Spleen (tissue), 11 donors: ENCODE measurements around the gene METTL21C. TPM values are rescaled to one million over a fixed set of nuclear protein-coding genes. Genes with fewer than 3 reads are reported as not detected.

Experiments
- DNase-seq: peaks from one replicate; pipeline ENCODE4 v3.0.0-alpha.2; 2020
- H3K27ac ChIP-seq, 8 donors: fragments of 200-600 bp; sonication (generic) in 7 of 8; 1 replicate in 4 of 8; 2 replicates in 4 of 8; pipeline versions ENCODE4 v1.5.0 to v1.8.0; 2016 to 2021; ENCODE audit warnings: inconsistent platforms in 4 of 8, mild to moderate bottlenecking in 4 of 8, moderate library complexity in 1 of 8
- H3K27me3 ChIP-seq, 7 donors: fragments of 200-600 bp; sonication (generic) in 6 of 7; replicated peaks in 1 of 7; 1 replicate in 4 of 7; 2 replicates in 3 of 7; pipeline versions ENCODE4 v1.5.0 to v1.8.0; 2016 to 2021; ENCODE audit warnings: inconsistent platforms in 3 of 7, mild to moderate bottlenecking in 1 of 7
- H3K36me3 ChIP-seq, 6 donors: fragments of 200-600 bp; sonication (generic) in 5 of 6; 1 replicate in 4 of 6; 2 replicates in 2 of 6; pipeline versions ENCODE4 v1.5.0 to v1.8.0; 2016 to 2021; ENCODE audit warnings: inconsistent platforms in 2 of 6
- H3K4me1 ChIP-seq, 6 donors: fragments of 200-600 bp; sonication (generic) in 5 of 6; 1 replicate in 3 of 6; 2 replicates in 3 of 6; pipeline versions ENCODE4 v1.5.0 to v1.8.0; 2016 to 2021; ENCODE audit warnings: inconsistent platforms in 3 of 6
- H3K4me3 ChIP-seq, 8 donors: fragments of 200-600 bp; sonication (generic) in 7 of 8; 1 replicate in 4 of 8; 2 replicates in 4 of 8; pipeline versions ENCODE4 v1.5.0 to v1.8.0; 2016 to 2021; ENCODE audit warnings: inconsistent platforms in 4 of 8, mild to moderate bottlenecking in 4 of 8, moderate library complexity in 2 of 8
- H3K9me3 ChIP-seq, 8 donors: fragments of 200-600 bp; sonication (generic) in 7 of 8; 1 replicate in 4 of 8; 2 replicates in 4 of 8; pipeline versions ENCODE4 v1.5.0 to v1.8.0; 2016 to 2021; ENCODE audit warnings: inconsistent platforms in 4 of 8
- CTCF ChIP-seq, 11 experiments: fragments of 200-600 bp in 7 of 11; fragments of 450-650 bp in 4 of 11; sonication (generic) in 4 of 11; IDR thresholded peaks in 8 of 11; conservative IDR thresholded peaks in 3 of 11; 1 replicate in 7 of 11; 2 replicates in 4 of 11; pipeline versions ENCODE4 v1.4.0 to v1.8.0; 2016 to 2021; ENCODE audit warnings: antibody characterized with exemption in 11 of 11, inconsistent platforms in 4 of 11, mild to moderate bottlenecking in 1 of 11
- POLR2A ChIP-seq, 3 donors: fragments of 450-650 bp; IDR thresholded peaks; one replicate each; pipeline ENCODE4 v1.5.1; 2017; ENCODE audit warnings: antibody characterized with exemption in 3 of 3, mild to moderate bottlenecking in 1 of 3
- POLR2AphosphoS5 ChIP-seq, 3 donors: sonication (generic); formaldehyde crosslinking; IDR thresholded peaks; one replicate each; pipeline ENCODE4 v1.5.1; 2017; ENCODE audit warnings: antibody characterized with exemption in 3 of 3
- WGBS, 5 donors: extraction: QIAGEN DNeasy Blood & Tissue Kit in 3 of 5; methylation state at CpG; one replicate each; pipeline versions ENCODE4 v1.1.5 to v1.1.7; 2013 to 2018; 5-methylcytosine and 5-hydroxymethylcytosine counted together
- intact Hi-C: fragments of 100-400 bp; cut with DNase I; formaldehyde crosslinking; loops from one replicate; pipeline ENCODE4 v1.15.0; 2023; ENCODE audit warnings: low total_unique reads
- polyA plus RNA-seq, 3 donors: library from polyadenylated mRNA; stranded (reverse); fragments of 200-250 nt; gene quantifications; one replicate each; pipeline ENCODE4 v1.2.1, GENCODE V29; 2013
- total RNA-seq, 7 donors: library from RNA; depleted of rRNA in 3 of 7; stranded (reverse); fragments of >200 nt in 3 of 7; fragmentation: NEBNext Ultra II Directional in 4 of 7; extraction: Animal tissue kit (Norgen Biotek cat#: 25700) in 4 of 7; gene quantifications; one replicate each; pipeline versions ENCODE4 v1.1.0 to v1.2.1, GENCODE V29; 2016 to 2021
- donor health status: healthy with polysubstance abuse.
- donor health status: DM: no; HTN: no; CAD: no; lungs with moderate emphysema.
- donor health status: DM: no; HTN: no; CAD: no.
- donor health status: Bipolar disorder and iron deficiency.
- donor health status: healthy.
- donor health status: DM: no; HTN: no; CAD: no.
- donor health status: DM: yes; HTN: yes; CAD: no.

METTL21C gene
- total and polyA plus RNA-seq, 10 donors: not detected

GRCh38 chr13:102642029-102642428, 52.8 kb downstream of the METTL21C start:
- H3K4me1 ChIP-seq: peaks cover 0 to 9% (median 0%) of the 10 kb centered on the region in 6 donors
- intact Hi-C loops: loop anchor here (10.0 kb wide), 1 partner anchor 47 kb away; the partner anchor contains the start of gene TPP2
- WGBS, 5 donors: 49 to 98% (median 73%) methylated on average over 4 of the region's 4 CpGs
- H3K4me3 ChIP-seq: no peak overlapping the region
- H3K9me3 ChIP-seq: no peaks in the 10 kb centered on the region
- H3K36me3 ChIP-seq: peaks cover 0 to 100% (median 73%) of the 10 kb centered on the region in 6 donors
- H3K27me3 ChIP-seq: no peaks in the 10 kb centered on the region
- no peak overlapping the region for H3K27ac ChIP-seq
- DNase-seq: no peak
- TF ChIP-seq POLR2A (IDR thresholded peaks at IDR 0.05): no peak
- no peak for TF ChIP-seq CTCF (IDR thresholded peaks at IDR 0.05 in 8 of 11, conservative IDR thresholded peaks at IDR 0.05 in 3 of 11)
- TF ChIP-seq POLR2AphosphoS5 (IDR thresholded peaks at IDR 0.05): no peak

- WGBS, 5 donors: 70 to 83% (median 77%) methylated on average over 3 of the region's 3 CpGs
- H3K36me3 ChIP-seq: peaks cover 3 to 100% (median 76%) of the 10 kb centered on the region in 6 donors
- intact Hi-C loops: no loop called here
- no peak for TF ChIP-seq POLR2AphosphoS5 (IDR thresholded peaks at IDR 0.05)
- TF ChIP-seq CTCF (IDR thresholded peaks at IDR 0.05 in 8 of 11, conservative IDR thresholded peaks at IDR 0.05 in 3 of 11): no peak
- no peak for TF ChIP-seq POLR2A (IDR thresholded peaks at IDR 0.05)
- DNase-seq: no peak
- no peaks in the 10 kb centered on the region for H3K9me3 ChIP-seq
- H3K4me1 ChIP-seq: peaks cover 0 to 9% (median 0%) of the 10 kb centered on the region in 6 donors
- H3K27me3 ChIP-seq: no peaks in the 10 kb centered on the region
- no peak overlapping the region for H3K4me3 ChIP-seq
- no peak overlapping the region for H3K27ac ChIP-seq
Measured at GRCh38 chr13:102638741-102639140, 56.1 kb downstream of the METTL21C start.

Other genes starting within 250 kb of the METTL21C start
- gene TPP2, start 98.1 kb downstream of the METTL21C start, total RNA-seq: 10 to 100 TPM; 47.3 to 95.5 (median 58.2) TPM
- 10 to 100 TPM; 19.5 to 25.4 (median 22.2) TPM for gene TPP2, start 98.1 kb downstream of the METTL21C start, polyA plus RNA-seq
- gene TEX30, start 78.7 kb upstream of the METTL21C start, total RNA-seq: 10 to 100 TPM in 2 of 7 donors, 1 to 10 TPM in 5; 4.4 to 10.9 (median 5.6) TPM
- 10 to 100 TPM in 2 of 3 donors, 1 to 10 TPM in 1; 9.2 to 11.2 (median 10.7) TPM for gene TEX30, start 78.7 kb upstream of the METTL21C start, polyA plus RNA-seq
- gene POGLUT2, start 103.9 kb upstream of the METTL21C start, total RNA-seq: 1 to 10 TPM; 2.8 to 5.5 (median 4.5) TPM
- gene POGLUT2, start 103.9 kb upstream of the METTL21C start, polyA plus RNA-seq: 1 to 10 TPM in 2 of 3 donors, under 1 TPM in 1; 0.89 to 1.7 (median 1.3) TPM
- 10 to 100 TPM in 6 of 7 donors, 1 to 10 TPM in 1; 9.7 to 30.4 (median 18.8) TPM for gene BIVM, start 104.1 kb upstream of the METTL21C start, total RNA-seq
- 10 to 100 TPM in 1 of 3 donors, 1 to 10 TPM in 2; 6.0 to 10.6 (median 8.4) TPM for gene BIVM, start 104.1 kb upstream of the METTL21C start, polyA plus RNA-seq
- 100 to 1,000 TPM in 2 of 7 donors, 10 to 100 TPM in 5; 55.1 to 101 (median 76.6) TPM for gene ERCC5, start 151.0 kb upstream of the METTL21C start, total RNA-seq
- 100 to 1,000 TPM in 1 of 3 donors, 10 to 100 TPM in 2; 58.0 to 123 (median 64.7) TPM for gene ERCC5, start 151.0 kb upstream of the METTL21C start, polyA plus RNA-seq